CD1c-positive myeloid dendritic cell (primary cell): ENCODE measurements around the gene CYBB.

Experiments
- DNase-seq: peaks from one replicate; pipeline ENCODE4 v3.0.0-alpha.2; 2016; ENCODE audit errors: extremely low spot score

CYBB gene

DNA sequence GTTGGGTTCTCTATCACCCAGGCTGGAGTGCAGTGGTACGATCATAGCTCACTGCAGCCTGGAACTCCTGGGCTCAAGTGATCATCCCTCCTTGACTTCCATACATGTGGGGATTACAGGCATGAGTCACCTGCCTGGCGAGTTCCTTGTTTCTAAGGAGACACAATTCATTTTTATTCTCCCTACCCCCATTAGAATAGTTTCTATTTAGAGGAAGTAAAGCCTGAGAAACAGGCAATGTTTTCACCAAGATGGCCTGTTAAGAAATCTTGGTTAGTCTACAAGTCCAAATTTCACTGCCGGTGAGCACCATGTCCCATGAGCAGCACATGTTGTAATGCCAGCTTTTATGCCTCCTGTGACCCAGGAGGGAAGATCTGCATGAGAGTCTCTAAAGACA, 5.7 kb downstream of the CYBB start:
- peak; percentile 81 for DNase-seq

DNA sequence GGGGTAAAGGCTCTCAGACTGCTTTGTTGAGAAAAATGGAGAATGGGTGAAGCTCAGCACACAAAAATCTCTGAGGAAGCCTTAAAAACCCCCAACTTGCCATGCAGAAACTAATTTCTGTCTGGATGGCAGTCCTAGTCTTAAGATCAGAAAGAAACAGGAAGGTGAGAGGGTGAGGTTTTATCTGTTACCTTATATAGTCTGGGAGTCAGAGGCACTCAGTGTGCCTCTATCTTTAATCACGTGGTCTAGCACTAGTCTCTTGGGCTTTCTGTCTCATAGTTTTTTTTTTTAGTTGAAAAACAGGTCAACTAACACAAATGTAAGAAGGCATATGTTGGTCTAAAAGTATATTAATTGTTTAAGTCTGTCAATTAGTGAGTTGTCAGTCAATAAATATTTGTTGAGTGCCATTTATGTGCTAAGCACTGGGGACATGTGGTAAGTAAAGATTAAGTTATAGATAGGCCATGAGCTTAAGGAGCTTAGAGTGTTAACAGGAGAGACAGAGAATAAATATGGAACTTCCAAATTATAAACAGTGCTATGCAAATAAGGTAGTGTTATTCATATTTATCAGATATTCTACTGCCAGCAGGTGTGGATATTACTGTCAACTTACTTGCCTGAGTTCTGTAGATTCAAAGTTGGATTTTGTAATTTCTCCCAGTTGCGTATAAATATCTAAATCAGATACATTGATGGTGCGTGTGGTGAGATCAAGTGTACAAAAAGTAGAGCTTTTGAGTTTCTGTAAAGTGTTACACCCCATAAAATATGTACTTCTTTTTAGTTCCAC, 7.0 kb downstream of the CYBB start:
- no peak for DNase-seq

DNA sequence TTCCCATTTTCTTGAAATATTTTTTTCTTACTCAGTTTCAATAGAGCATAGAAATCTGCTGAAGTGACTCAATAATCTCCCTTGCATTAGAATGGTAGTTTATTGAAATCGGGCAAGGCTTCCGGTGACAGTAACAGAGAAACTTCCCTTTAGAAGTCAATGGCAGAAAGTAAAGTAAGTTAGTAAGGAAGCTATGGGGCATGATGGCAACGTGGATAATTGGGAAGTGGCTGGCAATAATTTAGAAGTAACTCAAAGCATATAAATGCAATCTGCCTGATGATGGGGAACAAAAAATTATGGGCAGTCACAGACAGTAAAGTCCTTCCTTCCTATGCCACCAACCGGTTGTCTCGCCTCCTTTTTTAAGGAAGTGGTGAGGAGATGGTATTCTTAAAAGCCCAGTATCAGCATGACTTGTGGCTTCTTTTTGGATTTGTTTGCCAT, 7.6 kb downstream of the CYBB start:
- peak; percentile 83 for DNase-seq

DNA sequence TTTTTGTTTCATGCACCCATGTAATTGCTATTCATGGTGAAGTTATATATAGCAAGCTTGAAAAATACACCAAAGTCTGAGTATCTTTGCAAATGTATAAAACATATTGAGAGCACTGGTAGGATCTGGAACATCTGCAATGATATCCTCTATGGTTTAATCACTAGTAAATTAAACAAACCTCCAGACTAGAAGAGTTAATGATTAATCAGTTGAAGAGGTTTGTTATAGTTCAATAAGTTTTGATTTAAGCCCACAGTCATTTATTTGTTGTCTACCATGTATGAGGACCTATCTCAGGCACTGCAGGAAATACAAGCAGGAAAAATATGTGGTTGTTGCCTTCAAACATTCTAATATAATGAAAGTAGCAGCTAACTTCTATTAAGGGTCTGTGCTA, 16.5 kb downstream of the CYBB start:
- DNase-seq, result no peak

DNA sequence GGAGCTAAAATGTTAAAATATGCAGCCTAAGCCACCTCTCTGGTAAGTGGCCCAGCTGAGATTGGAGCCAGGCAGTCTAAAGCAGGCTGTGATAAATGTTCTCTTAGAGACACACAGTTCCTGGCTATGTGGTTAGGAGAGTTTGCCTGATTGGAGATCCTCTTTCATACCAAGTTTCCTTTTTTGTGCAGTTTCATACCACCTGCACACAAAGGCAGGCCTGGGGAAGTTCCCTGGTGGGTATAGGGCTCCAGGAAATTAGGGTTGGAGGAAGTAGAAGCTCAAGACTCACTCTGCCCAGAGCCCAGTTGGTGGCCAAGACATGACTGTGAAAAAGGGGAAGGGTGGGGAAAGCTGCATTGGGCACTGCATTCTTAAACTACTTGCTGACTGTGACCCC, 16.9 kb downstream of the CYBB start:
- peak; percentile 80 for DNase-seq

GRCh38 chrX:37799936-37800335, 20.1 kb downstream of the CYBB start:
- DNase-seq, result no peak

DNA sequence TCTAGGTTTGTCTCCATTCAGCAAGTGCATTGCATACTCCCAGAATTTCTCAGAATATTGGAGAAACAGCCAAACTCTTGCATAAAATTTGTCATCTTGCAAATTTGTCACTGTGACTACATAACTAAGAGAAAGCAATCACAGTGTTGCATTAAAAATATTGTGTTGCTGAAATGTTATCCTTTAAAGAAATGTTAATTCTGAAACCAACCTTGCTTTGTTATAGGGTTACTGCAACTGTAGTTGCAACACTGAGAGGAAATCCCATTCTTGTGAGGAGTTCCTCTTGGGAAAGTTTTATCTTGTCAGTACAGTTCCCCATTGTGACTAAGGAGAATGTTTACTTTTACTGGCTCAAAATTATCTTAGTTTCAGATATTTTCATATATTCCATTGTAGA, 20.9 kb downstream of the CYBB start:
- DNase-seq, result peak; percentile 73

DNA sequence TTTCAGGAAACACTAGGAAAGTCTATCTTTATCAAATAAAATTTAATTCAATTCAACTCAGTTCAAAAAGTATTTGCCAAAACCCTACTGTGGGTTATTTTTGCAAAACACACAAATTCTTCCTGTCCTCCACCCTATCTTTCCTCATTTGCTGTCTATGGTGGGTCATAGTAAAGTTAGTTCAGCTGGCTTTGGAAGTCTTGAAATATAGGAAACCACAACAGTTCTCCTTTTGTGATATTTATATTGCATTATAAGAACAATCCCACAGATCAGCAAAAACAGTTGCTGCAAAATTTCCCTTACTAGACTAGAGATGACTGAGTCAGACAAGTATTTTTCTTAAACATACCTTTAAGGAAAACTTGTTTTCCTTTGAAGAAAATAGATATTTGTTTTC, 22.2 kb downstream of the CYBB start:
- DNase-seq, result peak; percentile 59

GRCh38 chrX:37803057-37803456, 23.2 kb downstream of the CYBB start:
- no peak for DNase-seq

DNA sequence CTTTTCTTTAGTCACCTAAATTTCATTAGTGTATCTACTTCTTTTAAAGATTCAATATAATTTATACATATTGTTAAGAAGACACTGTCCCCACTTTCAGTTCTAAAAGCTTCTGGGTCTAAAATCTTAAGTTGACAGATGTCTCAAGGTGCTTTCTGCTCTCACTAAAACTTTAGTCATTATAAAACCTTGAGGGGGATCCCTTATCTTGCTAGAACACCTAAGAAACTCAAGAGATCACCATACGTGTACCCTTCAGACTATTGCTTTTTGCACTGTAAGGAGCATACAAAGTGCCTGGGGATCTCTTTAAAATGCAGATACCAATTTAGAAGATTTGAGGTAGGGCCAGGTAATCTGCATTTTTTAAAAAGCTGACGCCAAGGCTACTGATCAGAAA, 30.1 kb downstream of the CYBB start:
- DNase-seq, result no peak

GRCh38 chrX:37812110-37812509, 32.3 kb downstream of the CYBB start:
- peak; percentile 43 for DNase-seq

GRCh38 chrX:37813570-37813969, 33.7 kb downstream of the CYBB start:
- DNase-seq, result peak; percentile 34

GRCh38 chrX:37815366-37815765, 35.5 kb downstream of the CYBB start:
- DNase-seq, result peak; percentile 31

- DNase-seq, result no peak
These were observed 36.9 kb downstream of the CYBB start for GRCh38 chrX:37816766-37817165.

DNA sequence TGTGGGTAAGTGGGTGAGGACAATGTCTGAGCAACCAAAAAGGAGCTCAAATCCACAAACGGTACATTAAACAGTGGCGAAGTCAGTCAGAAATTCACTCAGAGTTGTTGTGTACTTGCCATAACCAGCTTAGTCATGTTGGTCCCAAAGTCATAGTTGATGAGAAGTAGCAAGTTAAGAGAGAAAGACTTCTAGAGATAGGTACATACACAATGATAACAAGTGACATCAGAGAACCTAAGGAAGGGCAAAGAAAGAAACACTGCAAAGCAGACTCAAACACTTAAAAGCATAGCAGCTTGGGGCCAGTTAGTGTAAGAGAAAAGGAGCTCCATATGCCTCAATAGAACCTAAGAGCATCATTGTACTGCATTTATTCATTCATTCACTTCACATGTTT, 37.3 kb downstream of the CYBB start:
- DNase-seq, result no peak

DNA sequence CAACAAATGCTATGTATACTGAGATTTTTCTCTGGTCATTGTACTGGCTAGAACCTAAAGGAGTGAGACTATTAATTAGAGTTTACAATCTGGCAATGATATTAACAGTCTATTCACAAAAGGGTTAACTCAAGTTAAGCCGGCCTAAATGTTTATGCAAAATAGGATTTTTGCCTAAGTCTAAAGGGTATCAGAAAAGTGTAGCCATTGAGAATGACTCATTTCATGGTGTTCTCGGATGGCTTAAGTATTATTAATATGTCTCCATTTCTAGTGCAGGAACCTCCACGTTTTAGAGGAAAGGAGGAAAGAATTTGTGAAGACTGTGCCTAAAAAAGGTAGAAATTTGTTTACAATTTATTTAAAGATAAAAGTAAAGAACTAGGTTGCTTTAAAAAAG, 37.7 kb downstream of the CYBB start:
- DNase-seq, result no peak

DNA sequence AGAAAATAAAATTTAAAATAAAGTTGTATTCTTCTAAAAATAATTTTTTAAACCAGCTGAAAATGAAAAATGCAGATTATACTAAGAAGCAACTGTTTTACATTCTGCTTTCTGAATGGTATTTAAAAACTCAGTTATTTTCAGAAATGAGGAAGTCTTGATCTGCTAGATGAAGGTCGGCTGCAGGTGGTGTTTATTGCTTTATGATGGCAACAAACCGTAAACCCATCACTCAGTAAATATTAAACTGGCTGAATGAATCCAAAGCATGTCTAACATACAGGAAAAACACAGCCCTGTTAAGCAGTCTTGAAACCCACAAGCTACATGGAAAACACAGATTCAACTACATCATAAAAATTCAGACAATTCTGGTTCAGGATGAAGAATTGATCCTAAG, 38.2 kb downstream of the CYBB start:
- no peak for DNase-seq

DNA sequence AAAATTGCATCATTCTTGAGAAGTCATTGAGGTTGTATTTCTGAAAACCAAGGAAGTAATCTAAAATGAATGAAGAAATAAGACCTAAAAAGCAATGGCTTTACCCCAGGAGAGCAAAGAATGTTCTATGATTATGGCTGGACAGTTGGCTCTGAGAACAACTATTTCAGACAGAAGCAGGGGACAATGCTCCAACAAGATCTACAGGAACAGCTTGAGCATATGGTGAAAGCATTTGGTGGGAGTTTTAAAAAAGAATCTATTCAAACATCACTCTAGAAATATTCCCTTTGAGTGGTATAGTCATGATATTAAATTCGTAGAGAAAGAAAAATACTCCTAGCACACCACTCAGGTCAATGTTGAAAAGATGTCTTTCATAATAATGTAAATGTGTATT, 40.8 kb downstream of the CYBB start:
- DNase-seq, result no peak

- DNase-seq, result no peak
These were observed 44.8 kb downstream of the CYBB start for GRCh38 chrX:37824491-37825214.

DNA sequence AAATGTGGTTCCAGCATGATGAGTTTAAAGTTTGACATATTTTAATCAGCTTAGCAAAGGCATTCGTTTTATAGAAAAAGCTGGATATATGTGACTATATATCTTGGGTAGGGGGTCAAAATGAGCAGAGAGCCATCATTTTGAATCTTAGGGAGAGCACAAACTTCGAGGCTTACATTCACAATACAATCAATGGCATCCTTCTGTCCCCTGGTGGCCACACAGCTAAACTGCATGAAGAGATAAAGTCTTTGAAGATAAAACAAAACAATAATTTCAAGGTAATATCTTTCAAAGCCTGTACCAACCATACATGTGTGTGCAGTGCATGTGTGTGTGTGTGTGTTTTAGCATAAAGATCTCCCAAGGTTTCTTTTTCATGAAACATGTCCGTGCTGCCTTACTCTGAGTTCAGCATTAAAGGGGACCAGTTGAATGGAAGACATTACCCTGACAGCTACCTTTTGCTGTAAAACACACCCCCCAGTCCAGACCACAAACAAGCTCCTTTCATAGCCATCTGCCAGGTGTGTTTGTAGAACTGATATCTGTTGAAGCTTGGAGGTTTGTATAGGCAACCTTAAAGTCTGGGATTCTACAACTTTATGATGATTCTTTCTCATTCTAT, 45.5 kb downstream of the CYBB start:
- peak; percentile 55 for DNase-seq

DNA sequence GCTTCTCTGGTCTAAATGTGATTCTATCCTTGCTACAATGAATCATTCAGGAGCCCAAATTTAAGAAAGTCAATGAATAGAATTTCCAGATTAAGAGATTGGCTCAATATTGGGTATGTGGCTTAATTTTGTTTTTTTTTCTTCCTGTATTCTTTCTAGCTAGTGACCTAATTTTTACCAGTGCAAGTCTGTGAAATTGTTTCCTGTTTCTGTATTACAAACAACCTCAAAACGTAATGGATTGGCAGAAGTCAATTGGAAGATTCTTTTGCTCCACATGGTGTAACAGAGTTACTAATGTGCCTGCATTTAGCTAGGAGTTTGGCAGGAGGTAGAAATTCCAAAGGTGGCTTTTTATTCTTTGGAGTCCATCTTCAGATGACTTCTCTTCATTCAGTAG, 49.9 kb downstream of the CYBB start:
- no peak for DNase-seq

DNA sequence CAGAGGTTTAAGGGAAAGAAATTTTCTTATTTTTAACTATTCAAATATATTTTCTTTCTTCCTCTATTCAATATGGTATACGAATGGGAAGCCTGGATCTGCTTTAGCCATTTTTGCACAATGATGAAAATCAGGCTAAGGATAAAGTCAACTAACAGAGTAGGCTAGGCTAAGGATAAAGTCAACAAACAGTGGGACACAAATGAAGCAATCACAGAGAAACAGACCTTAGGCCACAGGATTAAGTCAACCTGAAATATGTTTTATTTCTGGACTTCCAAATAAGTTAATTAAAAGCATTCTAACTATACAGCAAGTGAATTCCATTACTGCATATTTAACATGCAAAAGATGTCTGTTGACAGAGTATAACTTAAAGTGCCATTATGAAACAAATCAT, 50.5 kb downstream of the CYBB start:
- DNase-seq, result no peak

GRCh38 chrX:37834937-37835336, 55.1 kb downstream of the CYBB start:
- no peak for DNase-seq
